ENCODE results near the gene KCNQ1OT1.

The KCNQ1OT1 gene

DNA sequence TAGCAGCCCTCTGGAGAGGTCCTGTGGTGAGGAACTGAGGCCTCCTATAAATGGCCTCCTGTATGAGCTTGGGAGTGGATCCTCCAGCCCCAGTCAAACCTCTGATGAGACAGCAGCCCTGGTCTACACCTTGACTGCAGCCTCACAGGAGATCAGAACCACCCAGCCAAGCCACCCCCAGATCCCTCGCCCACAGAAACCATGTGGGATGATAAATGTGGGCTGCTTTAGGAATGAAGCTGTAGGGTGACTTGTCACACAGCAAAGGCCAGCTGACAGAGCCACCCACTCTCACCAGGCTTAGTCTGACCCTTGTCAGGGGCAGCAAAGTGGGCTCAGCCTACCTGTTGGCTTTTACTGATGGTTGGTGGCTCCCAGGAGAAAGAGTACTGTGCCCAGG lies 6.5 kb upstream of the KCNQ1OT1 start:
- no peak for TF ChIP-seq CTCF (IDR thresholded peaks at IDR 0.05; ENCODE audit: low read length)
- TF ChIP-seq EZH2phosphoT487 (IDR thresholded peaks at IDR 0.05; ENCODE audit: low read length): no peak
- TF ChIP-seq EZH2 (optimal IDR thresholded peaks at IDR 0.05; ENCODE audit: low read depth, low read length): no peak
- no peaks in the 10 kb centered on the region for H3K79me2 ChIP-seq (ENCODE audit: low read length)
- H3K9ac ChIP-seq (ENCODE audit: low read length): no peak overlapping the region
- no peak overlapping the region for H3K4me3 ChIP-seq (ENCODE audit: low read length)
- no peaks in the 10 kb centered on the region for H4K20me1 ChIP-seq (ENCODE audit: insufficient read depth, low read length)
- DNase-seq: no peak
- H2AFZ ChIP-seq (ENCODE audit: low read length): no peak overlapping the region
- no peaks in the 10 kb centered on the region for H3F3A ChIP-seq (ENCODE audit: insufficient read depth, low read length)
- no peak overlapping the region for H3K27ac ChIP-seq (ENCODE audit: low read length)
- no peak overlapping the region for H3K4me2 ChIP-seq (ENCODE audit: low read depth, low read length)
- H3K9me2 ChIP-seq (replicated peaks; ENCODE audit: insufficient read depth, low read length): no peaks in the 10 kb centered on the region
- no peaks in the 10 kb centered on the region for H3K27me3 ChIP-seq (replicated peaks; ENCODE audit: insufficient read depth, low read length)
- no peaks in the 10 kb centered on the region for H3K9me3 ChIP-seq (replicated peaks; ENCODE audit: insufficient read depth, low read length)
- no peaks in the 10 kb centered on the region for H3K36me3 ChIP-seq (replicated peaks; ENCODE audit: insufficient read depth, low read length)
- H3K4me1 ChIP-seq (ENCODE audit: low read length): no peaks in the 10 kb centered on the region

DNA sequence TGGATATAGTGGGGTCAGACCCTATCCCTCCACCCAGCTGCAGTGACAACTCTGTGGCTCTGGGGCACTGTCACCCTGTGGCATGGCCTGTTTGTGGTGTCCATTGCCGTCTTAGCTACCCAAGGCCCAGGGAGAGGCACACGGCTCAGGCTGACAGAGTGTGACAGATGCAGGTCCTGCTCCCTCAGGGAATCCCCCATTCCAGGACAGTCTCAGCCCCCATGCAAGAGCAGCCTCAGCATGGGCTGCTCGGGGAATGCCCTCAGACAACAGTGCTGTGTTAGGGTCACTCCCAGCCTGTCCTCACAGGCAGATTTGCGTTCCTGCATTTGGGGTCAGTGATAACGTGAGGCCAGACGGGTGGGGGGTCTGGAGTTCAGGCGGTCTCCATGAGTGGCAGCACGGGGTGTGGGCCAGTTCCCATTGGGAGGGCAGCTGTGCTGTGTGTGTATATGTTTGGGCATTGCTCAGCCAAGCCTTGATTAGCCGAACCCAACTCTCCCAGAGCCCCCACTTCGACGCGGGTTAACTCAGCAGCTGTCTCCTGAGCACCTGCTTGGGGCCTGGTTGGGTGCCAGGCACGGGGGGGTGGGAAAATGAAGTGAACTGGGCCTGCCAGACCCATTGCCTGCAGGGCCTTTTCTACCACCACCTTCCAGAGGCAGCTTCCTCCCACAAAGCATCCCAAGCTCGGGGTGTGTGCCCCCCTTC lies 5.3 kb upstream of the KCNQ1OT1 start:
- no peak overlapping the region for H3K4me2 ChIP-seq (ENCODE audit: low read depth, low read length)
- no peaks in the 10 kb centered on the region for H3K79me2 ChIP-seq (ENCODE audit: low read length)
- H3F3A ChIP-seq (ENCODE audit: insufficient read depth, low read length): no peaks in the 10 kb centered on the region
- no peak overlapping the region for H3K4me3 ChIP-seq (ENCODE audit: low read length)
- H3K27me3 ChIP-seq (replicated peaks; ENCODE audit: insufficient read depth, low read length): no peaks in the 10 kb centered on the region
- H2AFZ ChIP-seq (ENCODE audit: low read length): no peak overlapping the region
- no peaks in the 10 kb centered on the region for H3K36me3 ChIP-seq (replicated peaks; ENCODE audit: insufficient read depth, low read length)
- H3K9me3 ChIP-seq (replicated peaks; ENCODE audit: insufficient read depth, low read length): no peaks in the 10 kb centered on the region
- no peaks in the 10 kb centered on the region for H4K20me1 ChIP-seq (ENCODE audit: insufficient read depth, low read length)
- H3K9ac ChIP-seq (ENCODE audit: low read length): no peak overlapping the region
- TF ChIP-seq EZH2phosphoT487 (IDR thresholded peaks at IDR 0.05; ENCODE audit: low read length) (no peak), CTCF (IDR thresholded peaks at IDR 0.05; ENCODE audit: low read length) (no peak), EZH2 (optimal IDR thresholded peaks at IDR 0.05; ENCODE audit: low read depth, low read length) (no peak)
- H3K9me2 ChIP-seq (replicated peaks; ENCODE audit: insufficient read depth, low read length): no peaks in the 10 kb centered on the region
- H3K27ac ChIP-seq (ENCODE audit: low read length): no peak overlapping the region
- H3K4me1 ChIP-seq (ENCODE audit: low read length): no peaks in the 10 kb centered on the region
- no peak for DNase-seq

GRCh38 chr11:2704356-2704755 lies 4.6 kb upstream of the KCNQ1OT1 start:
- TF ChIP-seq EZH2 (optimal IDR thresholded peaks at IDR 0.05; ENCODE audit: low read depth, low read length) (no peak), CTCF (IDR thresholded peaks at IDR 0.05; ENCODE audit: low read length) (no peak), EZH2phosphoT487 (IDR thresholded peaks at IDR 0.05; ENCODE audit: low read length) (no peak)
- H3K9me2 ChIP-seq (replicated peaks; ENCODE audit: insufficient read depth, low read length): no peaks in the 10 kb centered on the region
- H3K4me3 ChIP-seq (ENCODE audit: low read length): no peak overlapping the region
- DNase-seq: no peak
- no peaks in the 10 kb centered on the region for H4K20me1 ChIP-seq (ENCODE audit: insufficient read depth, low read length)
- H3F3A ChIP-seq (ENCODE audit: insufficient read depth, low read length): no peaks in the 10 kb centered on the region
- no peaks in the 10 kb centered on the region for H3K36me3 ChIP-seq (replicated peaks; ENCODE audit: insufficient read depth, low read length)
- H3K4me1 ChIP-seq (ENCODE audit: low read length): no peaks in the 10 kb centered on the region
- peaks cover 4% of the 10 kb centered on the region for H3K79me2 ChIP-seq (ENCODE audit: low read length)
- H3K9ac ChIP-seq (ENCODE audit: low read length): no peak overlapping the region
- no peak overlapping the region for H3K27ac ChIP-seq (ENCODE audit: low read length)
- H3K4me2 ChIP-seq (ENCODE audit: low read depth, low read length): no peak overlapping the region
- no peak overlapping the region for H2AFZ ChIP-seq (ENCODE audit: low read length)
- no peaks in the 10 kb centered on the region for H3K9me3 ChIP-seq (replicated peaks; ENCODE audit: insufficient read depth, low read length)
- no peaks in the 10 kb centered on the region for H3K27me3 ChIP-seq (replicated peaks; ENCODE audit: insufficient read depth, low read length)
